Common myeloid progenitor, CD34-positive (primary cell): Measurements from ENCODE around the gene UGGT1.

Source experiments
- CTCF ChIA-PET: fragments of 350-600 bp; sonication (Branson Sonifier 250); formaldehyde crosslinking; loops from one replicate; lab custom pipeline; 2021; ENCODE audit warnings: antibody characterized with exemption; lab: Charles Lee
- POLR2A ChIA-PET: fragments of 350-600 bp; sonication (Branson Sonifier 250); formaldehyde crosslinking; loops from one replicate; lab custom pipeline; 2021; ENCODE audit warnings: antibody characterized with exemption; lab: Charles Lee
- DNase-seq, 3 donors: peaks; one replicate each; pipeline versions ENCODE4 v3.0.0 to v3.0.0-alpha.2; 2013
- H3K27ac ChIP-seq, 2 experiments: 1 replicate in 1 of 2; 2 replicates in 1 of 2; pipeline ENCODE4 v1.7.0; 2013; ENCODE audit warnings: inconsistent platforms in 2 of 2, low read length in 2 of 2, mild to moderate bottlenecking in 2 of 2, low read depth in 1 of 2, moderate library complexity in 1 of 2; ENCODE audit not compliant: severe bottlenecking in 2 of 2, insufficient read depth in 1 of 2, poor library complexity in 1 of 2
- H3K27me3 ChIP-seq, 5 experiments: replicated peaks in 2 of 5; 1 replicate in 3 of 5; 2 replicates in 2 of 5; pipeline versions ENCODE4 v1.6.1 to v1.7.0; 2013; ENCODE audit warnings: low read length in 4 of 5, mild to moderate bottlenecking in 2 of 5, moderate library complexity in 2 of 5, inconsistent platforms in 1 of 5; ENCODE audit not compliant: insufficient read depth in 5 of 5, control insufficient read depth in 4 of 5
- H3K36me3 ChIP-seq, 4 experiments: 1 replicate in 2 of 4; 2 replicates in 2 of 4; pipeline versions ENCODE4 v1.6.1 to v1.7.0; 2013; ENCODE audit warnings: low read length in 3 of 4, control low read depth in 1 of 4, mild to moderate bottlenecking in 1 of 4; ENCODE audit not compliant: control insufficient read depth in 4 of 4, insufficient read depth in 4 of 4
- H3K4me1 ChIP-seq, 4 experiments: 1 replicate in 3 of 4; 2 replicates in 1 of 4; pipeline versions ENCODE4 v1.6.1 to v1.7.1; 2013; ENCODE audit warnings: low read length in 3 of 4, mild to moderate bottlenecking in 3 of 4, control low read depth in 1 of 4, inconsistent platforms in 1 of 4, moderate library complexity in 1 of 4; ENCODE audit not compliant: control insufficient read depth in 4 of 4, insufficient read depth in 4 of 4; ENCODE audit errors: control extremely low read depth in 1 of 4
- H3K4me3 ChIP-seq, 7 experiments: 1 replicate in 4 of 7; 2 replicates in 3 of 7; pipeline versions ENCODE4 v1.5.1 to v1.7.0; 2013; ENCODE audit warnings: mild to moderate bottlenecking in 7 of 7, low read length in 6 of 7, moderate library complexity in 6 of 7, inconsistent platforms in 2 of 7, low read depth in 2 of 7, control low read depth in 1 of 7; ENCODE audit not compliant: insufficient read depth in 4 of 7, control insufficient read depth in 1 of 7; ENCODE audit errors: extremely low read depth in 1 of 7
- H3K9me3 ChIP-seq, 5 experiments: 1 replicate in 4 of 5; 2 replicates in 1 of 5; pipeline versions ENCODE4 v1.6.1 to v1.7.1; 2013; ENCODE audit warnings: low read length in 4 of 5, mild to moderate bottlenecking in 2 of 5, inconsistent platforms in 1 of 5, low read depth in 1 of 5, moderate library complexity in 1 of 5; ENCODE audit not compliant: control insufficient read depth in 4 of 5, insufficient read depth in 2 of 5; ENCODE audit errors: control extremely low read depth in 1 of 5
- WGBS: methylation state at CpG from one replicate; pipeline ENCODE4 v1.1.5; 2013; ENCODE audit not compliant: insufficient coverage; 5-methylcytosine and 5-hydroxymethylcytosine counted together

The UGGT1 gene

DNA sequence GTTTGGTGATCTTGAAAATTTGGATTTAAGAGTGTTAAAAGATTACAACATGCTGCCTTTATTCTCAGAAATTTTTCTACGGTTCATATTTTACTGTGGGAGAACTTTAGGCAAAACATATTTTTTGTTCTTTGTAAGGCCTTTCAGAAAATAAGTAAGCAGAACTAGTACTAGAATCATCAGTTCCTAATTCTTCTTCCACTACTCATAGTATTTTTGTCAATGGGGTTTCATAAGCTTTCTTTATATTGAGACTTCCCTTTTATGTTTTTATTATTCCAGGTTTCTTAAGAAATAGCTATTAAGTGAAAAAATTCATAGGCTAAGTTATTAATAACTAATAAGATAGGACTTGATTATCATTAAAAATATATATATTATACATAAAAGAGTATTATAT is 12.4 kb downstream of the UGGT1 start:
- H3K27ac ChIP-seq = no peak overlapping the region
- WGBS = no CpG with 5 or more reads among the region's 1 CpG
- H3K36me3 ChIP-seq = peaks cover 11 to 34% (median 23%) of the 10 kb centered on the region in 4 experiments
- H3K9me3 ChIP-seq = no peaks in the 10 kb centered on the region
- DNase-seq = no peak
- ChIA-PET POLR2A (no interaction called here), CTCF (no interaction called here)
- H3K27me3 ChIP-seq = no peaks in the 10 kb centered on the region
- no peak overlapping the region for H3K4me3 ChIP-seq
- H3K4me1 ChIP-seq = no peaks in the 10 kb centered on the region

DNA sequence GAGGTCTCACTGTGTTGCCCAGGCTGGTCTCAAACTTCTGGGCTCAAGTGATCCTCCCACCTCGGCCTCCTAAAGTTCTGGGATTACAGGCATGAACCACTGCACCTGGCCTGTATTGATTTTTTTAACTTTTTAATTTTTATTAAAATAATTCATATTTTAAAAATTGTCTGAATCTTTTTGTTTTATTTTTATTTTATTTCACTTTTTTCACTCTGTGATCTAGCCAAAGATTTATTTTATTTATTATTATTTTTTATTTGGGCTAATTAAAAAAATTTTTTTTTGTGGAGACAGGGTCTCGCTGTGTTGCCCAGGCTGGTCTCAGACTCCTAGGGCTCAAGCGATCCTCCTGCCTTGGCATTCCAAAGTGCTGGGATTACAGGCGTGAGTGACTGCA is 14.1 kb downstream of the UGGT1 start:
- Histone ChIP-seq H3K27ac (no peak overlapping the region), H3K27me3 (no peaks in the 10 kb centered on the region), H3K36me3 (peaks cover 11 to 40% (median 24%) of the 10 kb centered on the region in 4 experiments), H3K4me3 (no peak overlapping the region), H3K9me3 (no peaks in the 10 kb centered on the region), H3K4me1 (no peaks in the 10 kb centered on the region)
- WGBS = no CpG with 5 or more reads among the region's 4 CpGs
- POLR2A ChIA-PET = no interaction called here
- DNase-seq = no peak
- CTCF ChIA-PET = no interaction called here

DNA sequence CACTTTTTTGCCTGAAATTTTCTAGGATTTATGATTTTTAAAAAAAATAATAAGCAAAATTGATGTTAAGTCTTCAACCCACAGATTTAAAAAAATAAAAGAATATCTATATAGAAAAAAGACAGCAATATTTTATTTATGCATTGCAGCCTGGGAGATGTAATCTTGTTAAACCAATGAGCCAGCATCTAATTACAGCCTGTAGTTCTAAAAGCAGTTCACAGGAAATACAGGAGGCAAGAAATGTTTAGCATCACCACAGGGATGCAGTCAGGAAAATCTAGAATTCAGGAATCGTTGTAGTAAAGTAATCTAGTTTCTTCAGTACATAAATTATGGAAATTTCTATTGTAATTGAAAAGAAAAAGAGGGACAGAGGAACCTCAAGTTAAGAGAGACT is 17.2 kb downstream of the UGGT1 start:
- DNase-seq = no peak
- ChIA-PET POLR2A (no interaction called here), CTCF (interaction anchor here (0.9 to 1.9 kb wide), 3 partner anchors 12 to 44 kb away, joined by 3 to 5 read pairs (median 3); no protein-coding TSS in a partner anchor)
- Histone ChIP-seq H3K27ac (no peak overlapping the region), H3K4me1 (no peaks in the 10 kb centered on the region), H3K27me3 (no peaks in the 10 kb centered on the region), H3K36me3 (peaks cover 6 to 46% (median 27%) of the 10 kb centered on the region in 4 experiments), H3K9me3 (no peaks in the 10 kb centered on the region), H3K4me3 (no peak overlapping the region)
- WGBS = no CpG with 5 or more reads among the region's 1 CpG

DNA sequence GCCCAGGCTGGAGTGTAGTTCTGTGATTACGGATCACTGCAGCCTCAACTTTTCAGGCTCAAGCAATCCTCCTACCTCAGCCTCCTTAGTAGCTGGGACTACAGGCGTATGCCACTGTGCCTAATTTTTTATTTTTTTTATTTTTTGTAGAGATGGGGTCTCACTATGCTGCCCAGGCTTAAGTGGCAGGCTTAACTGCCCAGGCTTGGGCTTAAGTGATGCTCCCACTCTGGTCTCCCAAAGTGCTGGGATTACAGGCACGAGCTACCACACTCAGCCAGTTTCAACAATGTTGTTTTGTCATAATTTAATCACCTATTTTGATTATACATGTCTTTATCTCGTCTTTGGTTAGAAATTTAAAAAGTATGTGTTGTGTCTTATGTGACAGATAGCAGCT is 18.2 kb downstream of the UGGT1 start:
- peaks cover 8 to 48% (median 28%) of the 10 kb centered on the region in 4 experiments for H3K36me3 ChIP-seq
- H3K4me1 ChIP-seq = no peaks in the 10 kb centered on the region
- H3K27me3 ChIP-seq = no peaks in the 10 kb centered on the region
- no peak overlapping the region for H3K4me3 ChIP-seq
- no CpG with 5 or more reads among the region's 4 CpGs for WGBS
- H3K9me3 ChIP-seq = no peaks in the 10 kb centered on the region
- H3K27ac ChIP-seq = no peak overlapping the region
- no peak for DNase-seq
- CTCF ChIA-PET = interaction anchor here (1.2 to 1.9 kb wide), 2 partner anchors 15 to 45 kb away, joined by 3 to 5 read pairs; no protein-coding TSS in a partner anchor
- POLR2A ChIA-PET = no interaction called here

DNA sequence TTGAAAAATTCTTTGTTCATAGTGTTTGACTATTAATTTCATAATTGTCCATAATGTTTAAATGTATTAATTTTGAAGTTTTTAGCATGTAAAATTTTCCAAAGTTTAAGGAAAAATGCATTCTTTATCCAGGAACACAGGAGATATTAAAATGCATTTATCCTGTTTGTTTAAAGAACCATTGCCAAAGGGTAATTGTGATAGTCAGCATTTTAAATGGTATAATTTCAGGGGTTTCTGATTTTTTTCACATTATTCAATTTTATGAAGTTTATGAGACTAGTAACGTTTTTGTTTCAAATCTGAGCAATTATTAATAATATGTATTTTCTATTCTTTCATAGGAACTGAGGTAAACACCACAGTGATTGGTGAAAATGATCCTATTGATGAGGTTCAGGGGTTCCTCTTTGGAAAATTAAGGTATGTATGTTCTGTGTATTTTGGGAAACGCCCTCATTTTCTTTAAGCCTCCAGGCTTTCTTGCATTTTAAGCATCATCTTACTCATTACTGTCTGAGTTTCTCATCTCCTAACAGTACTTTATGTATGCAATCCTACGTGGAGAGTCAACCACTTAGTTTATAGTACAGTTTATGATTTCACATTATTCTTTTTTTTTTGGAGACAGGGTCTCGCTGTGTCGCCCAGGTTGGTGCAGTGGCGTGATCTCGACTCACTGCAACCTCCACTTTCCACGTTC is 25.1 kb downstream of the UGGT1 start:
- H3K27ac ChIP-seq = no peak overlapping the region
- DNase-seq = no peak
- 80% methylated on average over 5 of the region's 8 CpGs for WGBS
- no peaks in the 10 kb centered on the region for H3K27me3 ChIP-seq
- ChIA-PET CTCF (no interaction called here), POLR2A (no interaction called here)
- H3K36me3 ChIP-seq = peaks cover 26 to 52% (median 40%) of the 10 kb centered on the region in 4 experiments
- H3K9me3 ChIP-seq = no peaks in the 10 kb centered on the region
- H3K4me3 ChIP-seq = no peak overlapping the region
- H3K4me1 ChIP-seq = no peaks in the 10 kb centered on the region

DNA sequence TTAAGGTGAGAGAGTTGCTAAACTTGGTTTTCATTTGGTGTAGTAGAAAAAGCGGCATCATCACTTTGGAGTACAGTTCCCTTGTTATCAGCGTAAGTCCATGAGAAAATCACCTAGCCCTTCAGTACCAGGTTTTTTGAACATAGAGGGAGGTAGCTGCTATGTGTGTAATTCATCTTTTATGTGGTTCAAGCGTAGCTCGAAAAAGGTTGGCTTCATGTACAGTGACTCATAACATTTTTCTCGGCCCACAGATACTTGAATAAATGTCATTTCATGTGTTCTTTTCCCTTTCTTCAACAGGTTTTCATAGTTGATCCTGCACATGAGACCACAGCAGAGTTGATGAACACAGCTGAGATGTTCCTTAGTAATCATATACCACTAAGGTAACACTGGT is 43.6 kb downstream of the UGGT1 start:
- WGBS = 100% methylated on average over 2 of the region's 5 CpGs
- ChIA-PET POLR2A (no interaction called here), CTCF (no interaction called here)
- Histone ChIP-seq H3K4me3 (no peak overlapping the region), H3K4me1 (no peaks in the 10 kb centered on the region), H3K9me3 (no peaks in the 10 kb centered on the region), H3K36me3 (peaks cover 30 to 80% (median 57%) of the 10 kb centered on the region in 4 experiments), H3K27me3 (no peaks in the 10 kb centered on the region), H3K27ac (no peak overlapping the region)
- no peak for DNase-seq

DNA sequence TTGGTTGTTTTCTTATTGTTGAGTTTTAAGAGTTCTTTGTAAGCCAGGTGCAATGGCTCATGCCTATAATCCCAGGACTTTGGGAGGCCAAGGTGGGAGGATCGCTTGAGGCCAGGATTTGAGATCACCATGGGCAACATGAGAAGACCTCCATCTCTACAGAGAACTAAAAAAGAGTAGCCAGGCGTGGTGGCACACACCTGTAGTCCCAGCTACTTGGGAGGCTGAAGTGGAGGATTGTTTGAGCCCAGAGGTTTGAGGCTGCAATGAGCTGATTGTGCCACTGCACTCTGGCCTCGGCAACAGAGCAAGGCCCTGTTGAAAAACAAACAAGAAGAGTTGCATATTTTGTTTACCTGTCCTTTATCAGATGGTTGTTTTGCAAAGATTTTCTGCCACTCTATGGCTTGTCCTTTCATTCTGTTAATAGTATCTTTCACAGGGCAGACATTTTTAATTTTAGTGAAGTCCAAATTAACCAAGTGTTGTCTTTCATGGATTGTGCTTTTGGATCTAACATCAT is 46.2 kb downstream of the UGGT1 start:
- WGBS = 100% methylated on average over 3 of the region's 3 CpGs
- Histone ChIP-seq H3K36me3 (peaks cover 29 to 78% (median 59%) of the 10 kb centered on the region in 4 experiments), H3K27me3 (no peaks in the 10 kb centered on the region), H3K4me3 (no peak overlapping the region), H3K27ac (no peak overlapping the region), H3K4me1 (no peaks in the 10 kb centered on the region), H3K9me3 (no peaks in the 10 kb centered on the region)
- no peak for DNase-seq
- ChIA-PET POLR2A (no interaction called here), CTCF (no interaction called here)
